GM19351 (cell line): Measurements from ENCODE around the gene MORN1.
"Not testable (repeated sequence)": the region's sequence is repeated elsewhere in the genome, so short reads cannot be mapped to it uniquely, and the experiment has no call there.

Experiments
- ATAC-seq: cut with Tn5 transposase; IDR thresholded peaks from one replicate; pipeline ENCODE4 v1.9.1; 2021; ENCODE audit warnings: mild to moderate bottlenecking, moderate library complexity; ENCODE audit not compliant: unreplicated experiment

The MORN1 gene

GRCh38 chr1:2341706-2342383, 49.5 kb downstream of the MORN1 start:
- ATAC-seq = no peak

- ATAC-seq = no peak
Measured at GRCh38 chr1:2340918-2341254, 50.5 kb downstream of the MORN1 start.

GRCh38 chr1:2340086-2340917, 51.1 kb downstream of the MORN1 start:
- ATAC-seq = no peak

DNA sequence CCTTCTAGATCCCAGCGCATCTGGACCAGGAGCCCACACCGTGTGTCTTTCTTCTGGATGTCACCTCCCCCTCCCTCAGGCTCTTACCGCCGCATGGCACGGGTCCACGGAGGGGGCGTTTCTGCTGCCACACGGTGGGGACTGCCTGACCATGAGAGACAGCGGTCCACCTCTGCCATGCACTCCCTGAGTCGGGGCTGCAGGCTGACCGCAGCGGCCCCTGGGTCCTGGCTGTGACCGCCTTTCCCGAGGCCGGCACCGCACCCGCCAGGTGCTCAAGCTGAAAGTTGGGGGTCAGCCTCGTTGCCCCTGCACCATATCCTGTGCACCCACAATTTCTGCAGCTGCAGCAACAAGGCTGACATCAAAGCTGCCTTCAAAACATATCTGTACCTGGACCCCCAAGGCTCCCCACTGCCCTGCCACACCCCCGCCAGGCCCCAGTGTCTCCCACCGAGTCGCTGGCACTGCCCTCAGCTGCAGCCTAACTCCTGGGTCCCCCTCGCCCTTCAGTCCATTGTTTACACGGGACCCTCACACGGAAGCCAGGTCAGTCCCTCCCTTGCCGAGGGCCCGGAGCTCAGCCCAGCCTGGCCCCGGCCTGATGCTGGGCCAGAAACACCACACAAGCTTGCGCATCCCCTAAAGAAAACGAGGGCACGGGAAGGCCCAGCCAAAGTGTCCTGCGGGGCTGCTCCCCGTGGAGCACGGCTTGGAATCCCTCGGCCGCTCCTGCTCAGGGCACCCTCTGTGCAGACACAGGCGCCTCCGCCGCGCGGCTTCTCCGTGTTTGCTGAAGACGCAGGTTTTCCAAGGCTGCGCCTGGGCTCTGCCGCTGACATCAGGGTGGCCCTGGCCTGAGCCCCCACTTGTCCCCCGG, 51.9 kb downstream of the MORN1 start:
- ATAC-seq = no peak

GRCh38 chr1:2337501-2337900, 53.9 kb downstream of the MORN1 start:
- no peak for ATAC-seq

- no peak for ATAC-seq
Measured at GRCh38 chr1:2337081-2337480, 54.3 kb downstream of the MORN1 start.

GRCh38 chr1:2336499-2336898, 54.9 kb downstream of the MORN1 start:
- no peak for ATAC-seq

DNA sequence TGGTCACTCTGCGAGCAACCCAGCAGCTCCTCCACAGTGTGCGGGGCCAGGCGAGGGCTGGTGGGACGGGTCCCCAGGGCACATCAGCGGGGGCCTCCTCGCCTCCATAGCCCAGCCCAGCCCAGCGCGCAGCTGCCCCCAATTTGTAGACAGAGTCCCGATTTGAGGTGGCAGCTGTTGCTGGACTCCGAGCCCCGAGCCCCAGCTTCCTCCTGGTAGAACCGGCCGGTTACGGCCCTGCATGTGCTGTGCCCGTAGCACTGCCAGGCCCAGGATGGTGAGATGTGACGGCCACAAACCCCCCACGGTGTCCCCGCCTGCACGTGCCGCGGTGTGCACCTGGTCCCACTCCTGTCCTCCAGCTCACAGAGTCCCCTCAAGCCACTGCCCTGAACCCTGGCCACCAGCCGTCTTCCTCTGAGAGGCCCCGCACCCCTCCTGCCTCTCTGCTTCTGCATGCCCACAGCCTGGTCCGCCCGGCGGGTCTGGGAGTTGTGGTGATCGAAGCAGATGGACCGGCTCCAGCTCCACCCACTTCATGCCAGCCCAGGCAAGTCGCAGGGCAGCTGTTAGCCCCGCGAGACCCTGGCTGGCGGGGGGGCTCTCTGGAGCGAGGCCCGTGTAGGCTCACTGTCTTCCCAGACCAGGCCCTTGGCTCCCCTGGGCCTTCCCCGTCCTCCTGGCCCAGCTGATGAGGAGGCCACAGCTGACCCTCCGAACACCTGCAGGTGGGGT, 55.5 kb downstream of the MORN1 start:
- no peak for ATAC-seq

DNA sequence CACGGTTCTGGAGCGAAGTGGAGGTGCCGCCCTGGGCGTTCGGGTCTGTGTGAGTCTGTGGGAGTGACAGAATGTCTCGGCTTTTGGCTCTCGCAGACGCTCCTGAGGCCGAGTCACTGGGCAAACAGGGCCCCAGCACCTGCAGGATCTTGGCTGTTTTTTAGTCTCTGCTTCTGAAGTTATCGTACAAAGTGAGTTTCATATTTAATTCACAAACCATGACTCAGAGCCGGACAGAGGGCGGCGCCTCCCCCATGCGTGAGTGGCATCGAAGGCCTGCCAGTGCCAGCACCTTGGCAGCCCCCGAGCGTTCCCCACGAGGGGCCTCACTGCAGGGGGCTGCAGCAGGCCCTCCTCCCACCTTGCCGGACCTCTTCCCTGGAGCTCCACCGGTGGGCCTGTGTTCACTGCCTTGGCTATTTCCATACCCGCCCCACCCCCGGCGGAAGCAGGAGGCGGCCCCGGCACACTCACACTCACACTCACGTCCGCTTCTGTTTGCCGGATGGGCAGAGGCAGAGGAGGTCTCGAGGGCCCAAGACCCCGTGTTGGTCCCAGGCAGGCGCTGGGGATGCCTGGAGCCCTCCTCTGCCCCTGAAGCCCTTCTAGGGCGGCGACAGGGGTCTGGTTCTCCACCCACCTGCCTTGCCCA, 56.3 kb downstream of the MORN1 start:
- ATAC-seq = no peak

DNA sequence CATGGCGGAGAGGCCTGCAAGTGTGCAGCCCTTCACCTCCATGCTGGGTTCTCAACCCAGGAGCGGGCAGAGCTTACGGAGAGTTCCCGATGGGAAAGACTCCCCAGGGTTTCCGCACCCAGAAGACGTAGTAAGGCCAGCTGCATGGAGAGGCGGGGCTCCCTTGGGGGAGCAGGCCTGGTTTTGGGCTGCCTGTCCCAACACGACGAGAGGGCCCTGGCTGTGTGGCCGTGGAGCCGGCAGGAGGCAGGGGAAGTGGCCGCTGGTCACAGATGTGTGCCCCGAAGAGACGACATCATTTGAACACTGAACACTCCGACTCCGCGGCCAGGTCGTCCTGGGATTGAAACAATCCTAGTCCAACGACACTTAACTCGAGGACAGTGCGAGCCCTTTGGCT, 57.0 kb downstream of the MORN1 start:
- no peak for ATAC-seq

DNA sequence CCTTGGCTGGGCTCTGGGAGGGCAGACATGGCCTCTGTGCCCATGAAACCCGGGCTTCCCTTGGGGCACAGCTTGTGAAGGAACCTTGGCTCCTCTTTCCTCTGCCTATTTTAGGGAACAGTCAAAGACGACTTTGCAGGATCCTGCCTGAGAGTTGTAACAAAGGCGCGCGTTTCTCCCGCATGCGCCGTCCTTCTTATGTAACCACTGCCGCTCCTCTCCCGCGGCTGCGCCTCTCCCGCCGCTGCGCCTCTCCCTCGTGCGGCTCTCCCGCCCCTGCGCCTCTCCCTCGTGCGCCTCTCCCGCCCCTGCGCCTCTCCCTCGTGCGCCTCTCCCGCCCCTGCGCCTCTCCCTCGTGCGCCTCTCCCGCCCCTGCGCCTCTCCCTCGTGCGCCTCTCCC, 59.8 kb downstream of the MORN1 start:
- ATAC-seq = not testable (repeated sequence)

DNA sequence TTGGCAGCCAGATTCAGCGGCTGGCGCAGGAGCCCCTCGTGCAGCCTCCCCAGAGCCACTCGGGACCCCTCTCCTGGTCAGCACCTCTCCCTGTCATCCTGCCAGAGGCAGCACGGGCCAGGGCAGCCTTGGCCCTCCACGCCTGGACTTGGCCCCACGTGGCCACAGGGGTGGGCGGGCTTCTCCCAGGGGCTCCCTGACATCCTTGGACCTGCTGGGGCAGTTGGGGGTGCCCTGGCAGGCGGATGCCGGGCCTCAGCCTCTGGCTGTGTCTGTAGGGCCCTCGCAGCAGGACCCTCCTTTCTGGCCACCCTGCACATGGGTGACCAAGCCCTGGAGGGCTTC, 60.2 kb downstream of the MORN1 start:
- ATAC-seq = no peak

- ATAC-seq = no peak
Measured at GRCh38 chr1:2330519-2331199, 60.7 kb downstream of the MORN1 start.

- no peak for ATAC-seq
Measured at GRCh38 chr1:2330035-2330434, 61.3 kb downstream of the MORN1 start.

DNA sequence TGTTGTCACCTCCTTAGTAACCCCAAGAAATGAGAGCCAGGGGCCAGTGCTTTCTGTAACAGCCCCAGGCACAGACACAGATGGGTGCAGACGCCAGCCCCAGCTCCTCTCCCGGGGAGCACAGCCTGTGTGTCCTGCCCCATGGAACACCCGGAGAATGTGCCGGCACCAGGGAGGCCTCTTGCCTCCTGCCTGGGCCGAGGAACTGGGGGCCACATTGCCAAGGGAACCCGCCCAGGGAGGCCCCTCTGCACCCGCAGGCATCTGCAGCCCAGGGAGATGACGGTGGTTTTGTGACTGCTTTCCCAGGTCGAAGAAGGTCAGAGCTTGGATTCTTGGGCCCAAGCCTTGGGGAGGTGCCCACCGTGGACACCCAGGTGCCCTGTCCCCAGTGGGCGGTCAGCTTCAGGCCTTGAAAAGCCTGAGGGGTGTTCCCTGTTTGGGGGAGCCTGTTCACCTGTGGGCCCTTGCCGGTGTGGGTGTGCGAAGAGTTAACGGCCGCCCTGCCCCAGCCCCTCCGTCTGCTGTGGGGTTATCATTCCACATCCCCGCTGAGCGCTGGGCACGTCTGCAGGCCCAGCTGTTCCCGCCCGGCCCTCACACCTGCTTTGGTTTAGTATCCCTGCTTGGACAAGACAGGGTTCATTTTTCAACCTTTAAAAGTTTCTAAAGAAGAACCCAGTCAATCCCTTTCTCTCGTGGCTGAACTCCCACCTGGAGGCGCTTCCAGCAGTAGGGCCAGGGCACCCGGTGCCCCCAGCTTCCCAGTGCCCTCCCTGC, 62.5 kb downstream of the MORN1 start:
- no peak for ATAC-seq

- ATAC-seq = no peak
Measured at GRCh38 chr1:2327841-2328240, 63.5 kb downstream of the MORN1 start.

- ATAC-seq = not testable (repeated sequence)
Measured at GRCh38 chr1:2327162-2327561, 64.2 kb downstream of the MORN1 start.

GRCh38 chr1:2326524-2326923, 64.8 kb downstream of the MORN1 start:
- ATAC-seq = no peak
